Measurements from ENCODE around the gene PRR18. TPM values are rescaled to one million over a fixed set of nuclear protein-coding genes. Genes with fewer than 3 reads are reported as not detected.

The PRR18 gene
- total and polyA plus RNA-seq, 9 of the 15 experiments (the other 6 are each of a cell fraction or from before 2014, with no cell fraction given): not detected

DNA sequence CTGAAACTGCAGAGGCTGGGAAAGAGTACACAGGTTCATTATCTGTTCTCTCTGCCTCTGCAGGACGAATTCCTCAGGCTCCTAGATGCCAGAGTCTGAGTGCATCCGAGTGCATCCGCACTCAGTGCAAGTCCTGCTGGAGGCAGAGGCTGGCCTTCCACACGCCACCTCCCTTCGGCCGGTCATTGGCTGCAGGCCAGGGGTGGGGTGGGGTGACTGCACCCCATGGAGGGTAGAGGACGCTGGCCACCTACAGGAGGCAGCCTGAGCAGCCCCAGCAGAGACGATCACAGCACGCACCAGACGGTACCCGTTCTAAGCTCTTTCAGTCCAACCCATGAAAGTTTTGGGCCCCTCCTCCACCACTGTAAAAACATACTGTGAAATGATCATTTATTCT is 22.4 kb upstream of the PRR18 start (continued):
- TF ChIP-seq, protein P1, sequence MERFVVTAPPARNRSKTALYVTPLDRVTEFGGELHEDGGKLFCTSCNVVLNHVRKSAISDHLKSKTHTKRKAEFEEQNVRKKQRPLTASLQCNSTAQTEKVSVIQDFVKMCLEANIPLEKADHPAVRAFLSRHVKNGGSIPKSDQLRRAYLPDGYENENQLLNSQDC (CRISPR knock-in tag; IDR thresholded peaks at IDR 0.05): no peak
- TF ChIP-seq MTA1 (IDR thresholded peaks at IDR 0.05; ENCODE audit: borderline replicate concordance) (no peak), ZNF444 (CRISPR knock-in tag; IDR thresholded peaks at IDR 0.05) (no peak), ZNF140 (CRISPR knock-in tag; IDR thresholded peaks at IDR 0.05) (no peak), ZBTB7A (IDR thresholded peaks at IDR 0.05; ENCODE audit: borderline replicate concordance, control insufficient read depth, low read depth, low read length) (peak; percentile 49; the same call in 1 of the 2 replicates), EP400 (IDR thresholded peaks at IDR 0.05) (peak; percentile 59; the same call in 1 of the 2 replicates), MTA3 (IDR thresholded peaks at IDR 0.05; ENCODE audit: borderline replicate concordance) (peak; percentile 78; the same call in 1 of the 2 replicates), BRF1 (IDR thresholded peaks at IDR 0.05; ENCODE audit: borderline replicate concordance, extremely low read depth, insufficient read length) (no peak), NCOA2 (IDR thresholded peaks at IDR 0.05; ENCODE audit: partially characterized antibody in 2 of 2) (no peak), KAT7 (CRISPR knock-in tag; IDR thresholded peaks at IDR 0.05; ENCODE audit: borderline replicate concordance) (peak; percentile 46; the same call in 1 of the 2 replicates), ZKSCAN3 (CRISPR knock-in tag; IDR thresholded peaks at IDR 0.05) (no peak), DPF2 (IDR thresholded peaks at IDR 0.05) (peak; percentile 49)
- TF ChIP-seq, protein P2, sequence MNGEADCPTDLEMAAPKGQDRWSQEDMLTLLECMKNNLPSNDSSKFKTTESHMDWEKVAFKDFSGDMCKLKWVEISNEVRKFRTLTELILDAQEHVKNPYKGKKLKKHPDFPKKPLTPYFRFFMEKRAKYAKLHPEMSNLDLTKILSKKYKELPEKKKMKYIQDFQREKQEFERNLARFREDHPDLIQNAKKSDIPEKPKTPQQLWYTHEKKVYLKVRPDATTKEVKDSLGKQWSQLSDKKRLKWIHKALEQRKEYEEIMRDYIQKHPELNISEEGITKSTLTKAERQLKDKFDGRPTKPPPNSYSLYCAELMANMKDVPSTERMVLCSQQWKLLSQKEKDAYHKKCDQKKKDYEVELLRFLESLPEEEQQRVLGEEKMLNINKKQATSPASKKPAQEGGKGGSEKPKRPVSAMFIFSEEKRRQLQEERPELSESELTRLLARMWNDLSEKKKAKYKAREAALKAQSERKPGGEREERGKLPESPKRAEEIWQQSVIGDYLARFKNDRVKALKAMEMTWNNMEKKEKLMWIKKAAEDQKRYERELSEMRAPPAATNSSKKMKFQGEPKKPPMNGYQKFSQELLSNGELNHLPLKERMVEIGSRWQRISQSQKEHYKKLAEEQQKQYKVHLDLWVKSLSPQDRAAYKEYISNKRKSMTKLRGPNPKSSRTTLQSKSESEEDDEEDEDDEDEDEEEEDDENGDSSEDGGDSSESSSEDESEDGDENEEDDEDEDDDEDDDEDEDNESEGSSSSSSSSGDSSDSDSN (IDR thresholded peaks at IDR 0.05; ENCODE audit: borderline replicate concordance in 1 of 2, low read depth in 2 of 2, low read length in 2 of 2): peak in 1 of 2 experiments; percentile 76; a peak in 1 of 4 replicates
- TF ChIP-seq, protein P3, sequence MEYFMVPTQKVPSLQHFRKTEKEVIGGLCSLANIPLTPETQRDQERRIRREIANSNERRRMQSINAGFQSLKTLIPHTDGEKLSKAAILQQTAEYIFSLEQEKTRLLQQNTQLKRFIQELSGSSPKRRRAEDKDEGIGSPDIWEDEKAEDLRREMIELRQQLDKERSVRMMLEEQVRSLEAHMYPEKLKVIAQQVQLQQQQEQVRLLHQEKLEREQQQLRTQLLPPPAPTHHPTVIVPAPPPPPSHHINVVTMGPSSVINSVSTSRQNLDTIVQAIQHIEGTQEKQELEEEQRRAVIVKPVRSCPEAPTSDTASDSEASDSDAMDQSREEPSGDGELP (CRISPR knock-in tag; IDR thresholded peaks at IDR 0.05; ENCODE audit: borderline replicate concordance): peak; percentile 78; the same call in 1 of the 2 replicates
- TF ChIP-seq, protein P4, sequence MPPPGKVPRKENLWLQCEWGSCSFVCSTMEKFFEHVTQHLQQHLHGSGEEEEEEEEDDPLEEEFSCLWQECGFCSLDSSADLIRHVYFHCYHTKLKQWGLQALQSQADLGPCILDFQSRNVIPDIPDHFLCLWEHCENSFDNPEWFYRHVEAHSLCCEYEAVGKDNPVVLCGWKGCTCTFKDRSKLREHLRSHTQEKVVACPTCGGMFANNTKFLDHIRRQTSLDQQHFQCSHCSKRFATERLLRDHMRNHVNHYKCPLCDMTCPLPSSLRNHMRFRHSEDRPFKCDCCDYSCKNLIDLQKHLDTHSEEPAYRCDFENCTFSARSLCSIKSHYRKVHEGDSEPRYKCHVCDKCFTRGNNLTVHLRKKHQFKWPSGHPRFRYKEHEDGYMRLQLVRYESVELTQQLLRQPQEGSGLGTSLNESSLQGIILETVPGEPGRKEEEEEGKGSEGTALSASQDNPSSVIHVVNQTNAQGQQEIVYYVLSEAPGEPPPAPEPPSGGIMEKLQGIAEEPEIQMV (tag; conservative IDR thresholded peaks at IDR 0.05; ENCODE audit: low read depth): no peak
- TF ChIP-seq, protein P5, sequence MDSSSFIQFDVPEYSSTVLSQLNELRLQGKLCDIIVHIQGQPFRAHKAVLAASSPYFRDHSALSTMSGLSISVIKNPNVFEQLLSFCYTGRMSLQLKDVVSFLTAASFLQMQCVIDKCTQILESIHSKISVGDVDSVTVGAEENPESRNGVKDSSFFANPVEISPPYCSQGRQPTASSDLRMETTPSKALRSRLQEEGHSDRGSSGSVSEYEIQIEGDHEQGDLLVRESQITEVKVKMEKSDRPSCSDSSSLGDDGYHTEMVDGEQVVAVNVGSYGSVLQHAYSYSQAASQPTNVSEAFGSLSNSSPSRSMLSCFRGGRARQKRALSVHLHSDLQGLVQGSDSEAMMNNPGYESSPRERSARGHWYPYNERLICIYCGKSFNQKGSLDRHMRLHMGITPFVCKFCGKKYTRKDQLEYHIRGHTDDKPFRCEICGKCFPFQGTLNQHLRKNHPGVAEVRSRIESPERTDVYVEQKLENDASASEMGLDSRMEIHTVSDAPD (CRISPR knock-in tag; IDR thresholded peaks at IDR 0.05): no peak
- TF ChIP-seq, protein P6, sequence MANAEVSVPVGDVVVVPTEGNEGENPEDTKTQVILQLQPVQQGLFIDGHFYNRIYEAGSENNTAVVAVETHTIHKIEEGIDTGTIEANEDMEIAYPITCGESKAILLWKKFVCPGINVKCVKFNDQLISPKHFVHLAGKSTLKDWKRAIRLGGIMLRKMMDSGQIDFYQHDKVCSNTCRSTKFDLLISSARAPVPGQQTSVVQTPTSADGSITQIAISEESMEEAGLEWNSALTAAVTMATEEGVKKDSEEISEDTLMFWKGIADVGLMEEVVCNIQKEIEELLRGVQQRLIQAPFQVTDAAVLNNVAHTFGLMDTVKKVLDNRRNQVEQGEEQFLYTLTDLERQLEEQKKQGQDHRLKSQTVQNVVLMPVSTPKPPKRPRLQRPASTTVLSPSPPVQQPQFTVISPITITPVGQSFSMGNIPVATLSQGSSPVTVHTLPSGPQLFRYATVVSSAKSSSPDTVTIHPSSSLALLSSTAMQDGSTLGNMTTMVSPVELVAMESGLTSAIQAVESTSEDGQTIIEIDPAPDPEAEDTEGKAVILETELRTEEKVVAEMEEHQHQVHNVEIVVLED (CRISPR knock-in tag; IDR thresholded peaks at IDR 0.05): no peak
- TF ChIP-seq, protein P7, sequence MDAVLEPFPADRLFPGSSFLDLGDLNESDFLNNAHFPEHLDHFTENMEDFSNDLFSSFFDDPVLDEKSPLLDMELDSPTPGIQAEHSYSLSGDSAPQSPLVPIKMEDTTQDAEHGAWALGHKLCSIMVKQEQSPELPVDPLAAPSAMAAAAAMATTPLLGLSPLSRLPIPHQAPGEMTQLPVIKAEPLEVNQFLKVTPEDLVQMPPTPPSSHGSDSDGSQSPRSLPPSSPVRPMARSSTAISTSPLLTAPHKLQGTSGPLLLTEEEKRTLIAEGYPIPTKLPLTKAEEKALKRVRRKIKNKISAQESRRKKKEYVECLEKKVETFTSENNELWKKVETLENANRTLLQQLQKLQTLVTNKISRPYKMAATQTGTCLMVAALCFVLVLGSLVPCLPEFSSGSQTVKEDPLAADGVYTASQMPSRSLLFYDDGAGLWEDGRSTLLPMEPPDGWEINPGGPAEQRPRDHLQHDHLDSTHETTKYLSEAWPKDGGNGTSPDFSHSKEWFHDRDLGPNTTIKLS (IDR thresholded peaks at IDR 0.05; ENCODE audit: borderline replicate concordance, low read depth): 0 out of 2 replicates have a peak, but pooled peaks have one; percentile 19

All from K562 (cell line).